ENCODE measurements around the gene DCAF17. TPM values are rescaled to one million over a fixed set of nuclear protein-coding genes. Genes with fewer than 3 reads are reported as not detected.

DCAF17 gene
- polyA plus RNA-seq, 1 donor from 2014 or later: 20.3 TPM

GRCh38 chr2:171441470-171441869 is 7.4 kb downstream of the DCAF17 start:
- Histone ChIP-seq H3K9me3 (ENCODE audit: low read length) (no peaks in the 10 kb centered on the region), H3K9ac (ENCODE audit: low read length) (no peak overlapping the region), H3K27ac (ENCODE audit: low read length) (no peak overlapping the region), H2AFZ (ENCODE audit: low read depth, low read length) (no peak overlapping the region), H3K36me3 (ENCODE audit: insufficient read depth, low read length) (peaks cover 4% of the 10 kb centered on the region), H3F3A (ENCODE audit: insufficient read depth, low read length, poor library complexity, severe bottlenecking) (no peaks in the 10 kb centered on the region), H4K20me1 (ENCODE audit: insufficient read depth) (no peaks in the 10 kb centered on the region), H3K9me2 (ENCODE audit: insufficient read depth, low read length) (no peaks in the 10 kb centered on the region), H3K4me2 (ENCODE audit: low read length) (no peak overlapping the region), H3K4me3 (ENCODE audit: low read length) (no peak overlapping the region), H3K79me2 (replicated peaks; ENCODE audit: insufficient read depth, low read length) (peaks cover 6% of the 10 kb centered on the region), H3K27me3 (ENCODE audit: insufficient read depth, low read depth, low read length) (no peaks in the 10 kb centered on the region)
- TF ChIP-seq POLR2AphosphoS5 (IDR thresholded peaks at IDR 0.05): no peak
- no peak for TF ChIP-seq MXI1 (conservative IDR thresholded peaks at IDR 0.05; ENCODE audit: poor library complexity, severe bottlenecking)
- no peak for TF ChIP-seq EZH2 (IDR thresholded peaks at IDR 0.05; ENCODE audit: borderline replicate concordance, insufficient read depth, low read length, poor library complexity, severe bottlenecking)
- TF ChIP-seq SMC3 (conservative IDR thresholded peaks at IDR 0.05; ENCODE audit: poor library complexity): no peak
- no peak for TF ChIP-seq CTCF (IDR thresholded peaks at IDR 0.05; ENCODE audit: poor library complexity, severe bottlenecking)
- no peak for TF ChIP-seq REST (IDR thresholded peaks at IDR 0.05; ENCODE audit: borderline replicate concordance)

DNA sequence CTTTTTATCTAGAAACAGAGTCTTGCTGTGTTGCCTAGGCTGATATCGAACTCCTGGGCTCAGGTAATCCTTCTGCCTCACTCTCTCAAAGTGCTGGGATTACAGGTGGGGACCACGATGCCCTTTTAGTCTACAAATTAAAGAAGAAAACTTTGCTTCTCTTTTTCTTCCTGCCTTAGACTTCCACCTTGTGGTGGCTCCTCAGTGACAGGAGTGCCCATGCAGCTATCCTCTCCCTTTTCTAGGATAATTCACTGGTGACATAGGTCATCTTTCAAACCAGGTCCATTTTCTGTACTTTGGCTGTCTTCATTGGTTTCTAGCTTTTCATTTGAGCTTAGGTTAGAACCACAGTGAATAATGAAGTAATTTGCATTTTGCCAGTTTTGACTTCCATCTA is 13.6 kb downstream of the DCAF17 start:
- no peaks in the 10 kb centered on the region for H3K79me2 ChIP-seq (replicated peaks; ENCODE audit: insufficient read depth, low read length)
- no peak overlapping the region for H3K27ac ChIP-seq (ENCODE audit: low read length)
- H3K9me2 ChIP-seq (ENCODE audit: insufficient read depth, low read length): no peaks in the 10 kb centered on the region
- no peak overlapping the region for H3K4me2 ChIP-seq (ENCODE audit: low read length)
- H3K36me3 ChIP-seq (ENCODE audit: insufficient read depth, low read length): peaks cover 4% of the 10 kb centered on the region
- no peak overlapping the region for H3K4me3 ChIP-seq (ENCODE audit: low read length)
- no peaks in the 10 kb centered on the region for H3F3A ChIP-seq (ENCODE audit: insufficient read depth, low read length, poor library complexity, severe bottlenecking)
- no peak overlapping the region for H3K9ac ChIP-seq (ENCODE audit: low read length)
- no peaks in the 10 kb centered on the region for H3K9me3 ChIP-seq (ENCODE audit: low read length)
- no peaks in the 10 kb centered on the region for H4K20me1 ChIP-seq (ENCODE audit: insufficient read depth)
- no peak overlapping the region for H2AFZ ChIP-seq (ENCODE audit: low read depth, low read length)
- TF ChIP-seq POLR2AphosphoS5 (IDR thresholded peaks at IDR 0.05) (no peak), MXI1 (conservative IDR thresholded peaks at IDR 0.05; ENCODE audit: poor library complexity, severe bottlenecking) (no peak), CTCF (IDR thresholded peaks at IDR 0.05; ENCODE audit: poor library complexity, severe bottlenecking) (peak; percentile 42), RAD21 (conservative IDR thresholded peaks at IDR 0.05) (peak; percentile 45), SMC3 (conservative IDR thresholded peaks at IDR 0.05; ENCODE audit: poor library complexity) (peak; percentile 42)
- no peaks in the 10 kb centered on the region for H3K27me3 ChIP-seq (ENCODE audit: insufficient read depth, low read depth, low read length)
